ENCODE results near the gene GRM4.

DNA sequence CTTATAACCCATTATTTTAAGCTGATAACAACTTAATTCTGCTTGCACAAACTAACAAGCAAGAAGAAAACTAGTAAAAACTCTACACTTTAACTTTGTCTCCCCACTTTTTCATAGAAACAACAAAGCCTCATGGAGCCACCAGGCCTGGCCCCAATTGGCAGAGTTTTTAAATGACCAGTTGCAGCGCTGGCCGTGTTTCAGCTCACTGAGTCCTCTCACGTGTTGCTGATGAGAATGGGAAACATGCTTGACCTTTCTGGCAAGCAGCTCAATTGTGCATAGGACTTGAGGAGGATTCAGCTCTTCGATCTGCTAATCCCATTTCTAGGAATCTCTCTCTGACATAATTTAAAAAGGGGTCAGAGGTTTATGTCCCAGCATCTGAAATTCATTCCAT, 24.5 kb upstream of the GRM4 start:
- TF ChIP-seq EP300 (IDR thresholded peaks at IDR 0.05; ENCODE audit: borderline replicate concordance in 1 of 2, low read depth in 1 of 2, low read length in 1 of 2) (no peak), MAX (IDR thresholded peaks at IDR 0.05; ENCODE audit: low read depth) (no peak), GATA2 (CRISPR knock-in tag; IDR thresholded peaks at IDR 0.05) (no peak), NFIC (IDR thresholded peaks at IDR 0.05; ENCODE audit: borderline replicate concordance) (no peak), POLR2AphosphoS5 (IDR thresholded peaks at IDR 0.05; ENCODE audit: low read depth, low read length) (no peak), ZBTB33 (IDR thresholded peaks at IDR 0.05; ENCODE audit: borderline replicate concordance, low read depth) (no peak), CTCF (IDR thresholded peaks at IDR 0.05) (no peak), CHD2 (IDR thresholded peaks at IDR 0.05; ENCODE audit: low read length, partially characterized antibody) (no peak), MXI1 (IDR thresholded peaks at IDR 0.05; ENCODE audit: low read depth, low read length) (no peak), REST (IDR thresholded peaks at IDR 0.05; ENCODE audit: low read depth, low read length) (no peak), FOSL2 (IDR thresholded peaks at IDR 0.05; ENCODE audit: borderline replicate concordance, low read depth) (no peak)

Data from SK-N-SH (cell line).